RWPE2 (cell line): ENCODE data around the gene CHMP2A.
"Not testable (repeated sequence)": the region's sequence is repeated elsewhere in the genome, so short reads cannot be mapped to it uniquely, and the experiment has no call there.

ENCODE experiments used
- ATAC-seq: fragments of 200-7000 bp; cut with Tn5 transposase; 3 replicates; pipeline ENCODE4 v1.9.1; 2021; ENCODE audit warnings: low read depth
- DNase-seq: peaks from one replicate; pipeline ENCODE4 v3.0.0-alpha.2; 2020; ENCODE audit warnings: low spot score
- H3K27ac ChIP-seq: fragments of 450-650 bp; 2 replicates; pipeline ENCODE4 v1.5.1; 2017; ENCODE audit warnings: mild to moderate bottlenecking; ENCODE audit not compliant: poor library complexity, severe bottlenecking
- H3K27me3 ChIP-seq: fragments of 250-450 bp; sonication (Bioruptor Pico); 2 replicates; pipeline ENCODE4 v1.5.1; 2021; ENCODE audit warnings: mild to moderate bottlenecking, moderate library complexity; ENCODE audit not compliant: insufficient read depth, poor library complexity, severe bottlenecking
- H3K36me3 ChIP-seq: fragments of 250-450 bp; sonication (Bioruptor Pico); 2 replicates; pipeline ENCODE4 v1.5.1; 2020; ENCODE audit warnings: low read depth, mild to moderate bottlenecking, moderate library complexity
- H3K4me1 ChIP-seq: fragments of 250-450 bp; sonication (Bioruptor Pico); 2 replicates; pipeline ENCODE4 v1.5.1; 2021; ENCODE audit warnings: mild to moderate bottlenecking, moderate library complexity; ENCODE audit not compliant: insufficient read depth, poor library complexity, severe bottlenecking
- H3K4me3 ChIP-seq: fragments of 250-450 bp; sonication (Bioruptor Pico); 2 replicates; pipeline ENCODE4 v1.5.1; 2021; ENCODE audit warnings: mild to moderate bottlenecking, moderate library complexity; ENCODE audit not compliant: severe bottlenecking
- H3K9me3 ChIP-seq: fragments of 250-450 bp; sonication (Bioruptor Pico); 2 replicates; pipeline ENCODE4 v1.5.1; 2021; ENCODE audit warnings: mild to moderate bottlenecking, moderate library complexity; ENCODE audit not compliant: severe bottlenecking
- TF ChIP-seq, protein P1 (sequence below): fragments of 450-650 bp; IDR thresholded peaks from one replicate; pipeline ENCODE4 v1.5.1; 2017; ENCODE audit warnings: mild to moderate bottlenecking, moderate library complexity; ENCODE audit not compliant: poor library complexity, severe bottlenecking

Gene CHMP2A

GRCh38 chr19:58582985-58583384, 28.1 kb upstream of the CHMP2A start:
- no peaks in the 10 kb centered on the region for H3K4me1 ChIP-seq
- no peaks in the 10 kb centered on the region for H3K27me3 ChIP-seq
- TF ChIP-seq, protein P1, sequence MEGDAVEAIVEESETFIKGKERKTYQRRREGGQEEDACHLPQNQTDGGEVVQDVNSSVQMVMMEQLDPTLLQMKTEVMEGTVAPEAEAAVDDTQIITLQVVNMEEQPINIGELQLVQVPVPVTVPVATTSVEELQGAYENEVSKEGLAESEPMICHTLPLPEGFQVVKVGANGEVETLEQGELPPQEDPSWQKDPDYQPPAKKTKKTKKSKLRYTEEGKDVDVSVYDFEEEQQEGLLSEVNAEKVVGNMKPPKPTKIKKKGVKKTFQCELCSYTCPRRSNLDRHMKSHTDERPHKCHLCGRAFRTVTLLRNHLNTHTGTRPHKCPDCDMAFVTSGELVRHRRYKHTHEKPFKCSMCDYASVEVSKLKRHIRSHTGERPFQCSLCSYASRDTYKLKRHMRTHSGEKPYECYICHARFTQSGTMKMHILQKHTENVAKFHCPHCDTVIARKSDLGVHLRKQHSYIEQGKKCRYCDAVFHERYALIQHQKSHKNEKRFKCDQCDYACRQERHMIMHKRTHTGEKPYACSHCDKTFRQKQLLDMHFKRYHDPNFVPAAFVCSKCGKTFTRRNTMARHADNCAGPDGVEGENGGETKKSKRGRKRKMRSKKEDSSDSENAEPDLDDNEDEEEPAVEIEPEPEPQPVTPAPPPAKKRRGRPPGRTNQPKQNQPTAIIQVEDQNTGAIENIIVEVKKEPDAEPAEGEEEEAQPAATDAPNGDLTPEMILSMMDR, result no peak
- H3K27ac ChIP-seq, result no peak overlapping the region
- H3K36me3 ChIP-seq, result peaks cover 6% of the 10 kb centered on the region; the same call in 1 of the 2 replicates
- no peaks in the 10 kb centered on the region for H3K9me3 ChIP-seq
- no peak for ATAC-seq
- DNase-seq, result no peak
- H3K4me3 ChIP-seq, result no peak overlapping the region

DNA sequence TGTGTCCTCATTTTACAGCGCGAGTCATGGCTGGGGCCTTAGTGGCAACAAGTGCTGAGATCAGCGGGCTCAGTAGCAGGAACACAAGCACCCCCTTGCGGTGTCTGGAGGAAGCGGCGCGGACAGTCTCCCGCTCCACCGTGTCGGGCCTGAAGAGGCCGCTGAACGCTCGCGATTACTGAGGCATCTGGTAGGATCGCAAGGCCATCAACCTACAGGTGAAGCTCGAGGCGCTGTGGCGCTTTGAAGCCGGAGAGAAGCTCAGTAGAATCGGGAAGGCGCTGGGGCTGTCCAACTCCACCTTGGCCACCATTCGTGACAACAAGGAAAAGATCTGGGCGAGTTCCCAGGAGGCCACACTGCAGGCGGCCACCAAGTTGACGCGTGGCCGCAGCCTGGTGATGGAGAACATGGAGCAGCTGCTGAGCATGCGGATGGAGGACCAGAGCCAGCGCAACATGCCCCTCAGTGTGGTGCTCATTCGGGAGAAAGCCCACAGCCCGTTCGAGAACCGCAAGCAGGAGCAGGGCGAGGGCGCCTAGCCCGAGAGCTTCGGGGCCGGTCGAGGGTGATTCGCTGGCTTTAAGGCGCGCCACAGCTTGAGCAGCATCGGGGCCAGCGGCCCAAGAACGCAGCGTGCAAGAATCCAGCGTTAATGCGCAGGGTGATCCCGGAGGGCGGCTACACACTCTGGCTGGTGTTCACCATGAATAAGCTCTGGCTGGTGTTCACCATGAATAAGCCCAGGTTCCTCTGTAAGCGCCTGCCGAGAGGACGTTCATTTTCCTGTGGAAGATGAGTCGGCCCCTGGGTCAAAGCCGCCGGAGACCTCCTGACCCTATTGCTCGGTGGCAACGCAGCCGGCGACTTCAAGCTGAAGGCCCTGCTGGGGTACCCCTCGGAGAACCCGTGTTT, 26.6 kb upstream of the CHMP2A start:
- TF ChIP-seq, protein P1, result peak; percentile 86
- DNase-seq (peak; percentile 78), ATAC-seq (peak; percentile 90)
- Histone ChIP-seq H3K4me1 (no peaks in the 10 kb centered on the region), H3K4me3 (no peak overlapping the region), H3K36me3 (peaks cover 6% of the 10 kb centered on the region; the same call in 1 of the 2 replicates), H3K27ac (no peak overlapping the region), H3K27me3 (no peaks in the 10 kb centered on the region), H3K9me3 (no peaks in the 10 kb centered on the region)

DNA sequence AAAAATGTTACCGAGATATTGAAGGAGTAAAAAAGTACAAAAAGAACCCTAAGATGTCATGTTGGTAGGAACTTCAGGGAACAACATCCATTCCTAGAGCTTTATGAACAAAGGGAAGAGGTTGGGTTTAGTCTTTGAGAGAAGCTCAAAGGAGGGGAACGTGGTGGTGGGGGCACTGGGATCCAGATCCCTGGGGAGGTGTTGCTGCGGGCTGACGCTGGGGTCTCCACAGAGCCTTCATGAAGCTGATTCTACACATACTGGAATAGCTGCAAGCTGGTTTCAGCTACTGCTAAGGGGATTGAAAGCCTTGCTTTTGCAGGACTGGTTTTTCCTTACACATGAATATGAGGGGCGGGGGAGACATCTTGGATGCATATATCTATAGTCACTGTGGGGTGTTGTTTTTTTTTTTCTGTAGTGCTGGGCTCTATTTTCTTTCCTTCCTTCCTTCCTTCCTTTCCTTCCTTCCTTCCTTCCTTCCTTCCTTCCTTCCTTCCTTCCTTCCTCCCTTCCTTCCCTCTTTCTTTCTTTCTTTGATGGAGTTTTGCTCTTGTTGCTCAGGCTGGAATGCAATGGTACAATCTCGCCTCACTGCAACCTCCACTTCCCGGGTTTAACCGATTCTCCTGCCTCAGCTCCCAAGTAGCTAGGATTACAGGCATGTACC, 24.7 kb upstream of the CHMP2A start:
- peaks cover 6% of the 10 kb centered on the region; the same call in 1 of the 2 replicates for H3K36me3 ChIP-seq
- no peak for DNase-seq
- H3K4me1 ChIP-seq, result peaks cover under 1% of the 10 kb centered on the region
- no peaks in the 10 kb centered on the region for H3K9me3 ChIP-seq
- H3K27ac ChIP-seq, result no peak overlapping the region
- TF ChIP-seq, protein P1, result no peak
- H3K4me3 ChIP-seq, result no peak overlapping the region
- ATAC-seq, result no peak
- no peaks in the 10 kb centered on the region for H3K27me3 ChIP-seq

DNA sequence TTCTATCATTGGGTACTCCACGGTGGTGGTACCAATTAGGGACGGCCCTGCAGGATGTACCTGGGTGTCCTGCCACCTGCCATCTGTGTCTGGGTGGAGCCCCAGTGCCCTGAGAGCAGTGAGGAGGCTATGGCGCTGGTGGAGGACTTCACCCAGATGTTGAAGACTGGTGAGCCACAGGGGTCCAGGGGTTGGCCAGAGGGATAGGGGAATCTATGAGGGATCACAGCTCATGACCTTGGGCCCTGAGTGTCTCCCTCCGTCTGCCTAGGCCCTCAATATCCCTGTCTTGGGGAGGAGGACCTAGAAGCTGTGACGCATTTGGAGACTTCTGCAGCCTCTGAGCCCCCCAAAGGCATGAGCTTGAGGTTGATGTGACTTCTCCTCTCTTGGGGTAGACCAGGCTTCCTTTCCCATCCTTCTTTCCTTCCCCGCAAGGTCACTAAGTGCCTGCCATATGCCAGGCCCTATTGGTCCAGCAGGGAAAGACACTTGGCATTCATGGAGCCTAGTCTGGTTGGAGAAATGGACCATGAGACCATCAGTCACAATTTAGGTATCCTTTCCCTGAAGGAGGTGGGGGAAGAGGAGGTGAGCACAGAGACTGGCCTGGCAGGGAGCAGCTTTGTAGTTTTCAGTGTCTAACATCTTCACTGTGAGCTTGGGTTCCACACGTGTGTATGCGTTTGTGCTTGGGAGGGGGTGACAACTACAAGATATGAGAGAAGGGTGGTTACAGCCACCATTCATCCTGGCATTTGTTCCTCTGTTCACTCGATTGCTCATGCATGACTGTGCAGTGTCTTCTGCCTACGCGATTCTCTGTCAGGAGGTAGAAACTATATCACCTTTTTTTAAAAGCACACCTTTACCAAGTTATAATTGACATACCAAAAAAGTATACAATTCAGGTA, 23.4 kb upstream of the CHMP2A start:
- H3K4me3 ChIP-seq, result no peak overlapping the region
- no peaks in the 10 kb centered on the region for H3K27me3 ChIP-seq
- H3K9me3 ChIP-seq, result no peaks in the 10 kb centered on the region
- peaks cover 3% of the 10 kb centered on the region for H3K4me1 ChIP-seq
- no peak overlapping the region for H3K27ac ChIP-seq
- peaks cover 6% of the 10 kb centered on the region; the same call in 1 of the 2 replicates for H3K36me3 ChIP-seq
- TF ChIP-seq, protein P1, result no peak
- DNase-seq, result no peak
- no peak for ATAC-seq

- H3K27me3 ChIP-seq, H3K4me1 ChIP-seq, H3K9me3 ChIP-seq, H3K4me3 ChIP-seq, H3K27ac ChIP-seq, ATAC-seq, DNase-seq, H3K36me3 ChIP-seq: not testable (repeated sequence)
Measured at GRCh38 chr19:58577581-58577980, 22.7 kb upstream of the CHMP2A start.
